Gastrocnemius medialis (tissue), 4 donors: ENCODE results near the gene IGFALS. TPM values are rescaled to one million over a fixed set of nuclear protein-coding genes. Genes with fewer than 3 reads are reported as not detected.
"Not testable (repeated sequence)": the region's sequence is repeated elsewhere in the genome, so short reads cannot be mapped to it uniquely, and the experiment has no call there.

Source experiments
- ATAC-seq, 2 donors: fragments of 150-250 bp; one replicate each; pipeline ENCODE4 v1.9.1; 2016
- DNase-seq, 2 donors: peaks; one replicate each; pipeline ENCODE4 v3.0.0-alpha.2; 2019
- H3K27ac ChIP-seq, 4 donors: fragments of 200-600 bp; sonication (generic); 1 replicate in 1 of 4; 2 replicates in 3 of 4; pipeline ENCODE4 v1.5.1; 2016 to 2018; ENCODE audit warnings: mild to moderate bottlenecking in 2 of 4, moderate library complexity in 1 of 4
- H3K27me3 ChIP-seq, 3 donors: fragments of 200-600 bp; sonication (generic) in 2 of 3; 1 replicate in 1 of 3; 2 replicates in 2 of 3; pipeline versions ENCODE4 v1.5.1 to v1.6.0; 2016 to 2019; ENCODE audit warnings: mild to moderate bottlenecking in 1 of 3, moderate library complexity in 1 of 3
- H3K36me3 ChIP-seq, 2 donors: fragments of 200-600 bp; sonication (generic) in 1 of 2; one replicate each; pipeline ENCODE4 v1.5.1; 2017 to 2018
- H3K4me1 ChIP-seq, 2 donors: fragments of 200-600 bp; sonication (generic) in 1 of 2; one replicate each; pipeline ENCODE4 v1.5.1; 2016 to 2017; ENCODE audit warnings: mild to moderate bottlenecking in 2 of 2
- H3K4me3 ChIP-seq, 4 donors: fragments of 200-600 bp; sonication (generic) in 3 of 4; 1 replicate in 1 of 4; 2 replicates in 3 of 4; pipeline ENCODE4 v1.5.1; 2016 to 2019; ENCODE audit warnings: mild to moderate bottlenecking in 2 of 4
- H3K9me3 ChIP-seq, 3 donors: fragments of 200-600 bp; sonication (generic) in 2 of 3; 1 replicate in 1 of 3; 2 replicates in 2 of 3; pipeline ENCODE4 v1.5.1; 2016 to 2019
- CTCF ChIP-seq, 5 experiments: fragments of 450-650 bp in 3 of 5; fragments of 200-600 bp in 2 of 5; sonication (generic) in 2 of 5; IDR thresholded peaks in 4 of 5; conservative IDR thresholded peaks in 1 of 5; 1 replicate in 4 of 5; 2 replicates in 1 of 5; pipeline ENCODE4 v1.5.1; 2016 to 2019; ENCODE audit warnings: antibody characterized with exemption in 5 of 5, mild to moderate bottlenecking in 3 of 5, moderate library complexity in 3 of 5
- POLR2A ChIP-seq, 2 donors: fragments of 450-650 bp; IDR thresholded peaks; one replicate each; pipeline ENCODE4 v1.6.1; 2017; ENCODE audit warnings: antibody characterized with exemption in 2 of 2, mild to moderate bottlenecking in 2 of 2, moderate library complexity in 2 of 2
- in situ Hi-C, 4 donors: fragments of 200-750 bp; cut with MboI; loops; one replicate each; pipeline versions ENCODE4 v1.15.0 to v1.8.0; 2017; ENCODE audit warnings: low sequenced_read_pairs in 4 of 4
- intact Hi-C: fragments of 100-400 bp; cut with DNase I; formaldehyde crosslinking; loops from one replicate; pipeline ENCODE4 v1.15.1; 2023; ENCODE audit warnings: low total_unique reads
- total RNA-seq, 4 donors: library from RNA; depleted of rRNA; stranded (reverse); fragments of >200 nt; gene quantifications; one replicate each; pipeline versions ENCODE4 v1.1.0 to v1.2.3, GENCODE V29; 2016

Gene IGFALS
- total RNA-seq, 4 donors from 2014 or later: 0.20 to 0.22 TPM; not detected in 2

- H3K9me3 ChIP-seq: no peaks in the 10 kb centered on the region
- TF ChIP-seq POLR2A (IDR thresholded peaks at IDR 0.05) (no peak), CTCF (IDR thresholded peaks at IDR 0.05 in 4 of 5, conservative IDR thresholded peaks at IDR 0.05 in 1 of 5) (no peak)
- H3K36me3 ChIP-seq: peaks cover 0 to 26% of the 10 kb centered on the region in 2 donors
- no peaks in the 10 kb centered on the region for H3K27me3 ChIP-seq
- in situ Hi-C loops: no loop called here
- no peak overlapping the region for H3K4me3 ChIP-seq
- H3K27ac ChIP-seq: no peak overlapping the region
- intact Hi-C loops: no loop called here
- H3K4me1 ChIP-seq: no peaks in the 10 kb centered on the region
- ATAC-seq (no peak), DNase-seq (no peak)
Observed at GRCh38 chr16:1810106-1810505, 16.6 kb upstream of the IGFALS start.

DNA sequence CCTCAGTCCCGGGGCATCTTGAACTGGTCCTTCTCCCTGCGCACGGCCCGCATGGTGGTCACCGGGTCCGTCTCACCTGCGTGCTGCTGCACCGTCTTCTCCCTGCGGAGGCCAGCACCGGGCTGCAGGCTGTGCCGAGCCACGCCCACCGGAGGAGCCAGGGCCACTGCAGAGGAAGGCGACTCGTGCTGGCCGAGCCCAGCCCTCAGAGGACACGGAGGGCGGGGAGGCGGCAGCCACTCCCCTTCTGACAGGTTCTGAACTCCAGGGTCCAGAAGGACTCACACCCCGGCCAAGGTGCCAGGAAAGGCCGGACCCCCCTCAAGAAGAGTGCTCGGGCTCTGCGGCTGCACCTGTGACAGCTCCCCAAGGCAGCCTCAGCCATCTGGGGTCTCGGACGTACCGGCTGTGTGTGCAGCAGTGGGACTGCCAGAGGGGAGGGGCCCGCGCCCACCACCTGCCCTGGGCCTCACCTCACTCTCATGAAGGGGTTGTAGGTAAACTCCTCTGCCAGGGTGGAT lies 15.8 kb upstream of the IGFALS start:
- H3K9me3 ChIP-seq: no peaks in the 10 kb centered on the region
- no peak for DNase-seq
- no peak overlapping the region for H3K27ac ChIP-seq
- in situ Hi-C loops: no loop called here
- TF ChIP-seq POLR2A (IDR thresholded peaks at IDR 0.05) (no peak), CTCF (IDR thresholded peaks at IDR 0.05 in 4 of 5, conservative IDR thresholded peaks at IDR 0.05 in 1 of 5) (no peak)
- no peaks in the 10 kb centered on the region for H3K4me1 ChIP-seq
- no peaks in the 10 kb centered on the region for H3K27me3 ChIP-seq
- ATAC-seq: no peak
- no peak overlapping the region for H3K4me3 ChIP-seq
- intact Hi-C loops: no loop called here
- peaks cover 0 to 26% of the 10 kb centered on the region in 2 donors for H3K36me3 ChIP-seq

GRCh38 chr16:1808691-1809090 lies 15.2 kb upstream of the IGFALS start:
- H3K27ac ChIP-seq: no peak overlapping the region
- H3K36me3 ChIP-seq: peaks cover 0 to 26% of the 10 kb centered on the region in 2 donors
- in situ Hi-C loops: no loop called here
- TF ChIP-seq POLR2A (IDR thresholded peaks at IDR 0.05) (no peak), CTCF (IDR thresholded peaks at IDR 0.05 in 4 of 5, conservative IDR thresholded peaks at IDR 0.05 in 1 of 5) (no peak)
- no peak overlapping the region for H3K4me3 ChIP-seq
- intact Hi-C loops: no loop called here
- H3K27me3 ChIP-seq: no peaks in the 10 kb centered on the region
- ATAC-seq (no peak), DNase-seq (no peak)
- H3K9me3 ChIP-seq: no peaks in the 10 kb centered on the region
- H3K4me1 ChIP-seq: no peaks in the 10 kb centered on the region

GRCh38 chr16:1807626-1808025 lies 14.1 kb upstream of the IGFALS start:
- no peak overlapping the region for H3K27ac ChIP-seq
- no peaks in the 10 kb centered on the region for H3K4me1 ChIP-seq
- H3K9me3 ChIP-seq: no peaks in the 10 kb centered on the region
- in situ Hi-C loops: no loop called here
- peaks cover 0 to 26% of the 10 kb centered on the region in 2 donors for H3K36me3 ChIP-seq
- no peak overlapping the region for H3K4me3 ChIP-seq
- no peak for ATAC-seq
- H3K27me3 ChIP-seq: no peaks in the 10 kb centered on the region
- no peak for TF ChIP-seq POLR2A (IDR thresholded peaks at IDR 0.05)
- TF ChIP-seq CTCF (IDR thresholded peaks at IDR 0.05 in 4 of 5, conservative IDR thresholded peaks at IDR 0.05 in 1 of 5): no peak
- intact Hi-C loops: no loop called here
- no peak for DNase-seq

- no peaks in the 10 kb centered on the region for H3K27me3 ChIP-seq
- H3K4me1 ChIP-seq: no peaks in the 10 kb centered on the region
- ATAC-seq: peak in 1 of 2 donors; percentile 21
- TF ChIP-seq POLR2A (IDR thresholded peaks at IDR 0.05) (no peak), CTCF (IDR thresholded peaks at IDR 0.05 in 4 of 5, conservative IDR thresholded peaks at IDR 0.05 in 1 of 5) (no peak)
- no peak for DNase-seq
- H3K9me3 ChIP-seq: no peaks in the 10 kb centered on the region
- intact Hi-C loops: no loop called here
- peaks cover 0 to 3% of the 10 kb centered on the region in 2 donors for H3K36me3 ChIP-seq
- H3K27ac ChIP-seq: no peak overlapping the region
- in situ Hi-C loops: no loop called here
- no peak overlapping the region for H3K4me3 ChIP-seq
Observed at GRCh38 chr16:1800701-1801100, 7.2 kb upstream of the IGFALS start.

GRCh38 chr16:1799263-1799662 lies 5.8 kb upstream of the IGFALS start:
- H3K4me1 ChIP-seq, H3K27ac ChIP-seq, H3K9me3 ChIP-seq, H3K27me3 ChIP-seq, DNase-seq, intact Hi-C loops, H3K36me3 ChIP-seq, in situ Hi-C loops, H3K4me3 ChIP-seq, ATAC-seq: not testable (repeated sequence)
